GM12878 (cell line): Measurements from ENCODE around the gene HMGXB4. TPM values are rescaled to one million over a fixed set of nuclear protein-coding genes. Genes with fewer than 3 reads are reported as not detected.

Experiments used
- ATF7 ChIP-seq: fragments of 450-650 bp; IDR thresholded peaks from 2 replicates; pipeline ENCODE4 v1.6.1; 2016; ENCODE audit warnings: low read depth, mild to moderate bottlenecking
- CEBPB ChIP-seq, 2 experiments: fragments of 150-350 bp in 1 of 2; IDR thresholded peaks; 2 replicates each; pipeline ENCODE4 v1.6.1; 2012 to 2014; ENCODE audit warnings: low read depth in 2 of 2, low read length in 2 of 2, borderline replicate concordance in 1 of 2, inconsistent platforms in 1 of 2
- EED ChIP-seq: sonication (generic); IDR thresholded peaks from 2 replicates; pipeline ENCODE4 v1.6.1; 2016; ENCODE audit warnings: antibody characterized with exemption, low read depth
- ESRRA ChIP-seq: IDR thresholded peaks from 2 replicates; pipeline ENCODE4 v1.6.1; 2012; ENCODE audit warnings: mild to moderate bottlenecking, low read length, improper control_type of control experiment
- GABPA ChIP-seq: IDR thresholded peaks from 2 replicates; pipeline ENCODE4 v1.6.1; 2014; ENCODE audit warnings: antibody characterized with exemption, low read depth, mild to moderate bottlenecking, inconsistent platforms
- GATAD2B ChIP-seq: fragments of 450-650 bp; conservative IDR thresholded peaks from 2 replicates; pipeline ENCODE4 v1.6.1; 2017; ENCODE audit warnings: low read depth, mild to moderate bottlenecking, moderate library complexity
- NR2F1 ChIP-seq: fragments of 450-650 bp; conservative IDR thresholded peaks from 2 replicates; pipeline ENCODE4 v1.6.1; 2017; ENCODE audit warnings: mild to moderate bottlenecking
- PML ChIP-seq: IDR thresholded peaks from 2 replicates; pipeline ENCODE4 v1.6.1; 2012; ENCODE audit warnings: low read length, inconsistent platforms
- POLR2A ChIP-seq: IDR thresholded peaks from 2 replicates; pipeline ENCODE4 v1.6.1; 2011; ENCODE audit warnings: low read depth, mild to moderate bottlenecking, low read length
- POLR2AphosphoS5 ChIP-seq: IDR thresholded peaks from 2 replicates; pipeline ENCODE4 v1.6.1; 2011; ENCODE audit warnings: mild to moderate bottlenecking, low read length, inconsistent platforms
- SIN3A ChIP-seq: IDR thresholded peaks from 2 replicates; pipeline ENCODE4 v1.6.1; 2012; ENCODE audit warnings: low read depth, low read length, improper control_type of control experiment
- SMC3 ChIP-seq: IDR thresholded peaks from 2 replicates; pipeline ENCODE4 v1.6.1; 2011; ENCODE audit warnings: low read length, improper control_type of control experiment, borderline replicate concordance
- SREBF1 ChIP-seq: IDR thresholded peaks from 2 replicates; pipeline ENCODE4 v1.6.1; 2012; ENCODE audit warnings: mild to moderate bottlenecking, low read length
- SRF ChIP-seq, 2 experiments: IDR thresholded peaks; 2 replicates each; pipeline ENCODE4 v1.6.1; 2011; ENCODE audit warnings: low read depth in 2 of 2, low read length in 2 of 2, mild to moderate bottlenecking in 1 of 2, moderate library complexity in 1 of 2
- STAT3 ChIP-seq: IDR thresholded peaks from 2 replicates; pipeline ENCODE4 v1.6.1; 2011; ENCODE audit warnings: low read depth, low read length, improper control_type of control experiment
- ZNF384 ChIP-seq: IDR thresholded peaks from 2 replicates; pipeline ENCODE4 v1.6.1; 2012; ENCODE audit warnings: low read depth, mild to moderate bottlenecking, low read length, improper control_type of control experiment, borderline replicate concordance
- polyA plus RNA-seq, 11 experiments: library from polyadenylated mRNA; depleted of rRNA in 4 of 11; unstranded in 6 of 11; stranded (reverse) in 5 of 11; fragments of >200 nt; fragmentation: Nextera tagmentation in 4 of 11; fragmentation: Illumina TruSeq in 1 of 11; extraction: Ambion mirVana in 4 of 11; extraction: Trizol in 1 of 11; gene quantifications; 1 replicate in 1 of 11; 2 replicates in 10 of 11; pipeline versions ENCODE4 v1.2.1 to v1.2.3, GENCODE V29; 2011 to 2016; ENCODE audit warnings: inconsistent platforms in 2 of 11, missing spikeins in 2 of 11, low read depth in 1 of 11
- total RNA-seq, 4 experiments: library from RNA; depleted of rRNA in 3 of 4; stranded (reverse); fragments of >200 nt in 3 of 4; fragmentation: Illumina TruSeq in 1 of 4; extraction: Trizol in 1 of 4; gene quantifications; 2 replicates each; pipeline versions ENCODE4 v1.2.1 to v1.2.3, GENCODE V29; 2013 to 2021
- TF ChIP-seq, protein P1 (sequence below): fragments of 450-650 bp; IDR thresholded peaks from 2 replicates; pipeline ENCODE4 v1.6.1; 2014; ENCODE audit warnings: mild to moderate bottlenecking
- TF ChIP-seq, protein P2 (sequence below): fragments of 150-350 bp; IDR thresholded peaks from 2 replicates; pipeline ENCODE4 v1.6.1; 2016; ENCODE audit warnings: low read depth, low read length
- TF ChIP-seq, protein P3 (sequence below): IDR thresholded peaks from 2 replicates; pipeline ENCODE4 v1.6.1; 2011; ENCODE audit warnings: mild to moderate bottlenecking, low read depth, low read length, moderate library complexity; ENCODE audit not compliant: insufficient replicate concordance
- TF ChIP-seq, protein P4 (sequence below): fragments of 450-650 bp; IDR thresholded peaks from 2 replicates; pipeline ENCODE4 v1.6.1; 2017; ENCODE audit warnings: mild to moderate bottlenecking, moderate library complexity

The HMGXB4 gene
- total and polyA plus RNA-seq, 10 of the 15 experiments (the other 5 are each of a cell fraction or from before 2014, with no cell fraction given): 15.5 to 44.5 (median 24.9) TPM

DNA sequence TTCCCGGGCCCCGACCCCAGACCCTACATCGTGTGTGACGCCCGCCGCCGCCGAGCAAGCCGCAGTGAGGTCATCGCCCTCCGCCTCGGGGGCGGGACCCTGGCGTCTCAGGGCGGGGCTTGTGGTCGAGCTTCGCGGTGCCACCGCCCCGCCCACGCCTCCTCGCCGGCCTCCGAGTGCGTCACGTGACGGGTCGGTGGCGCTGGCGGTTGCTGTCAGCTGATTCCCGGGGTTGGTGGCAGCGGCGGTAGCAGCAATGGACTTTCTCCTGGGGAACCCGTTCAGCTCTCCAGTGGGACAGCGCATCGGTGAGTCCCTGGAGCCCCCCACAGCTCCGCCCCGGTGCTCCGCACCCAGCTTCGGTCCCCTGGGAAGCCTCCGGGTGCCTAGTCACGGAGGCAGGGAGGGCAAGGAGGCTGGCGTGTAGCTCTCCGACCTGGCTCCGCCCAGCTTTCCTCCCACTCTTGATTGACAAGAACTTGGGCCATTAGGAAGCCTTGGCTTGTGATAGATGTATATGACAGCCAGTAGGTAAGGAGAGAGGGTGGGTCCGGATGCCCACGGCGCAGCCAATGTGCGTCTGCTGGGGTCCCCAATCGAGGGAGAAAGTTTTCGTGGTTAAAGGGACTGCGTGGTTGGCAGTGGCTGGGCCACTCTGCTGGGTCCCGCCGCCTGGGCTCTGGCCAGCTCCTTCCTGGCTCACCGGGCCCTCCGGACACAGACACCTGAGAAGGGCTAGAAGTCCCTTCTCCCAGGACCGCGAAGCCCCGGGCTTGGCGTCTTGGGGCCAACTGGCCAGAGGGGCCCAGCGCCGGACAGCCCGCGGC is 42.6 kb downstream of the HMGXB4 start, which contains the start of gene TOM1 (continued):
- TF ChIP-seq EED (peak; percentile 10; the same call in 1 of the 2 replicates), GABPA (peak; percentile 78), ESRRA (no peak), NR2F1 (peak; percentile 82), SREBF1 (no peak), SIN3A (peak; percentile 63; the same call in 1 of the 2 replicates), ZNF384 (no peak), GATAD2B (peak; percentile 57), STAT3 (no peak), ATF7 (peak; percentile 85), PML (0 out of 2 replicates have a peak, but pooled peaks have one; percentile 65), CEBPB (IDR thresholded peaks at IDR 0.05; ENCODE audit: borderline replicate concordance in 1 of 2, low read depth in 2 of 2, low read length in 2 of 2) (no peak), POLR2A (peak; percentile 83), SMC3 (no peak), SRF (IDR thresholded peaks at IDR 0.05; ENCODE audit: low read depth in 2 of 2, low read length in 2 of 2) (0 out of 4 replicates have a peak, but pooled peaks of 1 of the 2 experiments have one; percentile 19), POLR2AphosphoS5 (peak; percentile 41; the same call in 1 of the 2 replicates)
- TF ChIP-seq, protein P1, sequence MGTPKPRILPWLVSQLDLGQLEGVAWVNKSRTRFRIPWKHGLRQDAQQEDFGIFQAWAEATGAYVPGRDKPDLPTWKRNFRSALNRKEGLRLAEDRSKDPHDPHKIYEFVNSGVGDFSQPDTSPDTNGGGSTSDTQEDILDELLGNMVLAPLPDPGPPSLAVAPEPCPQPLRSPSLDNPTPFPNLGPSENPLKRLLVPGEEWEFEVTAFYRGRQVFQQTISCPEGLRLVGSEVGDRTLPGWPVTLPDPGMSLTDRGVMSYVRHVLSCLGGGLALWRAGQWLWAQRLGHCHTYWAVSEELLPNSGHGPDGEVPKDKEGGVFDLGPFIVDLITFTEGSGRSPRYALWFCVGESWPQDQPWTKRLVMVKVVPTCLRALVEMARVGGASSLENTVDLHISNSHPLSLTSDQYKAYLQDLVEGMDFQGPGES: peak; percentile 97
- TF ChIP-seq, protein P2, sequence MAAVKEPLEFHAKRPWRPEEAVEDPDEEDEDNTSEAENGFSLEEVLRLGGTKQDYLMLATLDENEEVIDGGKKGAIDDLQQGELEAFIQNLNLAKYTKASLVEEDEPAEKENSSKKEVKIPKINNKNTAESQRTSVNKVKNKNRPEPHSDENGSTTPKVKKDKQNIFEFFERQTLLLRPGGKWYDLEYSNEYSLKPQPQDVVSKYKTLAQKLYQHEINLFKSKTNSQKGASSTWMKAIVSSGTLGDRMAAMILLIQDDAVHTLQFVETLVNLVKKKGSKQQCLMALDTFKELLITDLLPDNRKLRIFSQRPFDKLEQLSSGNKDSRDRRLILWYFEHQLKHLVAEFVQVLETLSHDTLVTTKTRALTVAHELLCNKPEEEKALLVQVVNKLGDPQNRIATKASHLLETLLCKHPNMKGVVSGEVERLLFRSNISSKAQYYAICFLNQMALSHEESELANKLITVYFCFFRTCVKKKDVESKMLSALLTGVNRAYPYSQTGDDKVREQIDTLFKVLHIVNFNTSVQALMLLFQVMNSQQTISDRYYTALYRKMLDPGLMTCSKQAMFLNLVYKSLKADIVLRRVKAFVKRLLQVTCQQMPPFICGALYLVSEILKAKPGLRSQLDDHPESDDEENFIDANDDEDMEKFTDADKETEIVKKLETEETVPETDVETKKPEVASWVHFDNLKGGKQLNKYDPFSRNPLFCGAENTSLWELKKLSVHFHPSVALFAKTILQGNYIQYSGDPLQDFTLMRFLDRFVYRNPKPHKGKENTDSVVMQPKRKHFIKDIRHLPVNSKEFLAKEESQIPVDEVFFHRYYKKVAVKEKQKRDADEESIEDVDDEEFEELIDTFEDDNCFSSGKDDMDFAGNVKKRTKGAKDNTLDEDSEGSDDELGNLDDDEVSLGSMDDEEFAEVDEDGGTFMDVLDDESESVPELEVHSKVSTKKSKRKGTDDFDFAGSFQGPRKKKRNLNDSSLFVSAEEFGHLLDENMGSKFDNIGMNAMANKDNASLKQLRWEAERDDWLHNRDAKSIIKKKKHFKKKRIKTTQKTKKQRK: peak; percentile 97
- TF ChIP-seq, protein P3, sequence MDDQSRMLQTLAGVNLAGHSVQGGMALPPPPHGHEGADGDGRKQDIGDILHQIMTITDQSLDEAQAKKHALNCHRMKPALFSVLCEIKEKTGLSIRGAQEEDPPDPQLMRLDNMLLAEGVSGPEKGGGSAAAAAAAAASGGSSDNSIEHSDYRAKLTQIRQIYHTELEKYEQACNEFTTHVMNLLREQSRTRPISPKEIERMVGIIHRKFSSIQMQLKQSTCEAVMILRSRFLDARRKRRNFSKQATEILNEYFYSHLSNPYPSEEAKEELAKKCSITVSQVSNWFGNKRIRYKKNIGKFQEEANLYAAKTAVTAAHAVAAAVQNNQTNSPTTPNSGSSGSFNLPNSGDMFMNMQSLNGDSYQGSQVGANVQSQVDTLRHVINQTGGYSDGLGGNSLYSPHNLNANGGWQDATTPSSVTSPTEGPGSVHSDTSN: peak; percentile 97
- TF ChIP-seq, protein P4, sequence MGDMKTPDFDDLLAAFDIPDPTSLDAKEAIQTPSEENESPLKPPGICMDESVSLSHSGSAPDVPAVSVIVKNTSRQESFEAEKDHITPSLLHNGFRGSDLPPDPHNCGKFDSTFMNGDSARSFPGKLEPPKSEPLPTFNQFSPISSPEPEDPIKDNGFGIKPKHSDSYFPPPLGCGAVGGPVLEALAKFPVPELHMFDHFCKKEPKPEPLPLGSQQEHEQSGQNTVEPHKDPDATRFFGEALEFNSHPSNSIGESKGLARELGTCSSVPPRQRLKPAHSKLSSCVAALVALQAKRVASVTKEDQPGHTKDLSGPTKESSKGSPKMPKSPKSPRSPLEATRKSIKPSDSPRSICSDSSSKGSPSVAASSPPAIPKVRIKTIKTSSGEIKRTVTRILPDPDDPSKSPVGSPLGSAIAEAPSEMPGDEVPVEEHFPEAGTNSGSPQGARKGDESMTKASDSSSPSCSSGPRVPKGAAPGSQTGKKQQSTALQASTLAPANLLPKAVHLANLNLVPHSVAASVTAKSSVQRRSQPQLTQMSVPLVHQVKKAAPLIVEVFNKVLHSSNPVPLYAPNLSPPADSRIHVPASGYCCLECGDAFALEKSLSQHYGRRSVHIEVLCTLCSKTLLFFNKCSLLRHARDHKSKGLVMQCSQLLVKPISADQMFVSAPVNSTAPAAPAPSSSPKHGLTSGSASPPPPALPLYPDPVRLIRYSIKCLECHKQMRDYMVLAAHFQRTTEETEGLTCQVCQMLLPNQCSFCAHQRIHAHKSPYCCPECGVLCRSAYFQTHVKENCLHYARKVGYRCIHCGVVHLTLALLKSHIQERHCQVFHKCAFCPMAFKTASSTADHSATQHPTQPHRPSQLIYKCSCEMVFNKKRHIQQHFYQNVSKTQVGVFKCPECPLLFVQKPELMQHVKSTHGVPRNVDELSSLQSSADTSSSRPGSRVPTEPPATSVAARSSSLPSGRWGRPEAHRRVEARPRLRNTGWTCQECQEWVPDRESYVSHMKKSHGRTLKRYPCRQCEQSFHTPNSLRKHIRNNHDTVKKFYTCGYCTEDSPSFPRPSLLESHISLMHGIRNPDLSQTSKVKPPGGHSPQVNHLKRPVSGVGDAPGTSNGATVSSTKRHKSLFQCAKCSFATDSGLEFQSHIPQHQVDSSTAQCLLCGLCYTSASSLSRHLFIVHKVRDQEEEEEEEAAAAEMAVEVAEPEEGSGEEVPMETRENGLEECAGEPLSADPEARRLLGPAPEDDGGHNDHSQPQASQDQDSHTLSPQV: no peak
